ENCODE measurements around the gene HTR3C.

HTR3C gene

GRCh38 chr3:184052767-184053166 is at the start of gene HTR3C:
Gene HTR3C (plus strand): TSS chr3:184053047. CDS start chr3:184053081, 34 bp downstream.
- TF ChIP-seq, protein P1, sequence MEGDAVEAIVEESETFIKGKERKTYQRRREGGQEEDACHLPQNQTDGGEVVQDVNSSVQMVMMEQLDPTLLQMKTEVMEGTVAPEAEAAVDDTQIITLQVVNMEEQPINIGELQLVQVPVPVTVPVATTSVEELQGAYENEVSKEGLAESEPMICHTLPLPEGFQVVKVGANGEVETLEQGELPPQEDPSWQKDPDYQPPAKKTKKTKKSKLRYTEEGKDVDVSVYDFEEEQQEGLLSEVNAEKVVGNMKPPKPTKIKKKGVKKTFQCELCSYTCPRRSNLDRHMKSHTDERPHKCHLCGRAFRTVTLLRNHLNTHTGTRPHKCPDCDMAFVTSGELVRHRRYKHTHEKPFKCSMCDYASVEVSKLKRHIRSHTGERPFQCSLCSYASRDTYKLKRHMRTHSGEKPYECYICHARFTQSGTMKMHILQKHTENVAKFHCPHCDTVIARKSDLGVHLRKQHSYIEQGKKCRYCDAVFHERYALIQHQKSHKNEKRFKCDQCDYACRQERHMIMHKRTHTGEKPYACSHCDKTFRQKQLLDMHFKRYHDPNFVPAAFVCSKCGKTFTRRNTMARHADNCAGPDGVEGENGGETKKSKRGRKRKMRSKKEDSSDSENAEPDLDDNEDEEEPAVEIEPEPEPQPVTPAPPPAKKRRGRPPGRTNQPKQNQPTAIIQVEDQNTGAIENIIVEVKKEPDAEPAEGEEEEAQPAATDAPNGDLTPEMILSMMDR (IDR thresholded peaks at IDR 0.05), result no peak
- no peak for TF ChIP-seq ZFX (IDR thresholded peaks at IDR 0.05; ENCODE audit: borderline replicate concordance)
- H3K27ac ChIP-seq, result no peak within 1 kb of the TSS

GRCh38 chr3:184003187-184003967 is 49.5 kb upstream of the HTR3C start:
- TF ChIP-seq, protein P1 (IDR thresholded peaks at IDR 0.05), result no peak
- no peak for TF ChIP-seq ZFX (IDR thresholded peaks at IDR 0.05; ENCODE audit: borderline replicate concordance)
- no peak overlapping the region for H3K27ac ChIP-seq

GRCh38 chr3:184004476-184004875 is 48.4 kb upstream of the HTR3C start:
- no peak overlapping the region for H3K27ac ChIP-seq
- no peak for TF ChIP-seq ZFX (IDR thresholded peaks at IDR 0.05; ENCODE audit: borderline replicate concordance)
- TF ChIP-seq, protein P1 (IDR thresholded peaks at IDR 0.05), result no peak

DNA sequence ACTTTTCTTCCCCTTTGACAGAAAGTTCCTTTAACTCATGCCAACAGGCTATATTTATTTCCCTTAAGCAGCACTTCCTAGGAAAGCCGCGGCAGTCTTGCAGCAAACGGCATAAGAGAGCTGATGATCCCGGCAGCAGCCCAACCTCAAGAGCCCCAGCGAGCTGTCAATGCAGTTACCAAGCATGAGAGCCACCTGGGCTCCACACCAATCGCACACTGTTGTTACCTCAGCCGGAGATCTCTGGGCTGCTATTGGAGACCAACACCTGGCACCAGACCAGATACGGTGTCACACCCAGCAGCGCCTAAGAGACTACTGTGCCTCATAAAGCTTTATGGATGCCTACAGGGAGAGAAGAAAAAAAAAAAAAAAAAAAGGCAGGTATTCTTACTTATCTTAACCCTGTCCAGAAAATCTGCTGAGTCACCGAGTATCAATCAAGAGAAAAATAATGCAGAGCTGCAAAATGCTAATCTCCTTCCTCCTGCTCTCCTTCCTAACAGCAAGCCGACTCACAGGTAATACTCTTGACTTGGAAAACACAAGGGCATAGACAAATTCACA is 46.8 kb upstream of the HTR3C start:
- TF ChIP-seq ZFX (IDR thresholded peaks at IDR 0.05; ENCODE audit: borderline replicate concordance), result no peak
- TF ChIP-seq, protein P1 (IDR thresholded peaks at IDR 0.05), result no peak
- peak overlapping the region; percentile 89 for H3K27ac ChIP-seq

- TF ChIP-seq, protein P1 (IDR thresholded peaks at IDR 0.05), result peak; percentile 27; the same call in 1 of the 2 replicates
- peak overlapping the region; percentile 89 for H3K27ac ChIP-seq
Measured at GRCh38 chr3:184007143-184007813, 45.6 kb upstream of the HTR3C start.

DNA sequence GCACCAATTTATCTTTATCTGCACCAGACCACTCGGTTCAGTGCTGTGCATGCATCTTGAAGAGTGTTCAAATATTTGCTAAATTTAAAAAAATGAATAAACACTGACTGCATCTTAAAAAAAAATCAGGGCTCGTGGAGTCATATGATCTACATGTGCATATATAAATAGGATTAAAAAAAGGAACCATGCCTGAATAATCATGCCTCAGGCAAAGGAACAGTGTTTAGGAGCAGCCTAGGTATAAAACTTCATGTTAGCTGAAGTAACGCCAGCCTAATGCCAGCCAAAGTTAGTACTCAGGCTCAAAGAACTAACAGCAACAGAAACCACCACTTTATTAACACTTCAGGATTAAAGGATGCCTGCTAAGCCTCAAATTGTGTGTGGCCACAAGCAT is 44.7 kb upstream of the HTR3C start:
- peak overlapping the region; percentile 89 for H3K27ac ChIP-seq
- TF ChIP-seq, protein P1 (IDR thresholded peaks at IDR 0.05), result no peak
- TF ChIP-seq ZFX (IDR thresholded peaks at IDR 0.05; ENCODE audit: borderline replicate concordance), result no peak

All from 22Rv1 (cell line).